ENCODE measurements around the gene IQCK.

IQCK gene

GRCh38 chr16:19808061-19808641, 90.1 kb downstream of the IQCK start:
- DNase-seq, result no peak

DNA sequence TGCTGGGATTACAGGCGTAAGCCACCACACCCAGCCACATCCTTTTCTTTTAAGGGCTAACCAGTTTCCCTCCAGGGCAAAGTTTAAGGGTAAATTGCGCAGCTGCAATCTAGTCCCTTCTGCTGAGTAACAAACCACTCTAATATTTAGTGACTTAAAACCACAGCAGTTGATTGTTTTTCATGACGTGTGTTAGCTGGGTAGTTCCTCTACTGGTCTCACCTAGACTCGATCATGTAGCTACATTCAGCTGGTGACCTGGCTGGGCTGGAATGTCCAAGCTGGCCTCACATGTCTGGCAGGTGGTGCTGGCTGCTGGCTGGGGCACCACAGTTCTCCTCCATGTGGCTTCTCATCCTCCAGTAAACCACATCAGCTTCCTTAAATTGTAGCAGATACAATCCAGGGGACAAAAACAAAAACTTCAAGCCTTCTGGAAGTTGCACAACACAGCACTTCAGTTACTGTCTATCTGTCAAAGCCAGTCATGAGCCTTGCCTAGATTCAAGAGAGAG, 91.1 kb downstream of the IQCK start:
- DNase-seq, result peak; percentile 29

GRCh38 chr16:19809693-19810092, 91.6 kb downstream of the IQCK start:
- DNase-seq, result no peak

DNA sequence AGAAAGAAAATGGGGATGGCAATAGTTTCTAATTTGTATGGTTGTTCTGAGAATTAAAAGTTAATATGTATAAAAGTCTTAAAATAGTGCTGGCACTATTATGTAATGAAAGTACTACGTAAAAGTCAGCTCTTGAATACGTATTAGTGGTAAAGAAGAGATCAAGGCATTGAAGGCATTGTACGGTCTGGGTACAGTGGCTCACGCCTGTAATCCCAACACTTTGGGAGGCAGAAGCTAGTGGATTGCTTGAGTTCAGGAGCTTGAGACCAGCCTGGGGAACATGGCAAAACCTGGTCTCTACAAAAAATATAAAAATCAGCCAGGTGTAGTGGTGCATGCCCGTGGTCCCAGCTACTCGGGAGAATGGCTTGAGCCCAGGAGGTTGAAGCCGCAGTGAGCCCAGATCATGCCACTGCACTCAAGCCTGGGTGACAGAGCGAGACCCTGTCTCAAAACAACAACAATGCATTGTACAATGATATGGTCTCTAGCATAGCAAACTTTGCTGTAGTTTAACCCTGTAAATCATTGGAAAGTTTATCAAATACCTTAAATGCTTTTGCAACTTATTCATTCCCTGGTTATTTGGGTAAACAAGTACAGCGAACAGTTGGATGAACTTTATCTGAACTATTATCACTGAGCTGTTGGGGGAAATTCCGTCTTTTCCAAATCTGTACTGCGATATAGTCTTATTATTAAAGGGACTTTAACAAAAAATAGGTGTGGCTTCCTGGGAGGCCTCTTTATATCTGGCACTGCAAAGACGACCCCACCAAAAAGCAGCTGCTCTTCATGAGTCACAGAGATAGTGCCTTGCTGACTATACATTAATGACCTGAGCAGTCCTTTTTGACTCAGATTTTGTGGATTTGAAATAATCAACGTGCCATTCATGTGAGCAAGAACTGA, 93.0 kb downstream of the IQCK start:
- no peak for DNase-seq

DNA sequence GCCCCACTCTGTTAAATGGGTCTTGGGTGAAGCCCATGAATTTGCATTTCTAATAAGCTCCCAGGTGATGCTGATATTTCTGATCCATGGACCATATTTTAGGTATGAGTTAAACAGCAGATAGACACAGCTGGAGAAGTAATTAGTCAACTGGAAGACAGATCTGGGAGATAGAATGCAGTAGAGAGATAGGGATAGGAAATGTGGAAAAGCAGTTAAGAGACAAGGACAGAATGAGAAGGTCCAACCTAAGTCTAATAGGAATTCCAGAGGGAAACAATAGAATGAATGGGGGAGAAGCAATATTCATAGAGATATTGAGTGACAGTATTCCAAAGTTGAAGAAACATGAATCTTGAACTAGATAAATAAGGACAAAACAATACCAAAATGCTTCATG, 94.9 kb downstream of the IQCK start:
- no peak for DNase-seq

- no peak for DNase-seq
Observed at GRCh38 chr16:19815418-19815817, 97.3 kb downstream of the IQCK start.

DNA sequence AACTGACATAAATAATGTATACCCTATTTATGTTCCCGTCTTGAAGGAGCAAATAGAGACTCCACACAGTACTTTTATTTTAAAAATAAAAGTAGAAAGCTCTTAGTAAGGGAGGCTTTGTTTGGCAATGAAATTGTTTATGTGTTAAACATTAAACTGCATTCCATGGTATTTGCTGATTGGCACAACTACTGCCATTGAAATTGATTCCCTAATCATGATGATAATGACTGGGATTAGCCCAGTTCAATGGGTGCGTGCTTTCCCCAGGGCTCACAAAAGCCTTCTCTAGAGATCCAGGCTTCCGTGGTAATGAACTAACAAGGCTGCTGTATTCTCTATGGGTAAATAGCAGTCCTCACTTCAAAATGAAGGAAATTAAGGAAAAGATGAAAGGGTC, 99.1 kb downstream of the IQCK start:
- DNase-seq, result no peak

DNA sequence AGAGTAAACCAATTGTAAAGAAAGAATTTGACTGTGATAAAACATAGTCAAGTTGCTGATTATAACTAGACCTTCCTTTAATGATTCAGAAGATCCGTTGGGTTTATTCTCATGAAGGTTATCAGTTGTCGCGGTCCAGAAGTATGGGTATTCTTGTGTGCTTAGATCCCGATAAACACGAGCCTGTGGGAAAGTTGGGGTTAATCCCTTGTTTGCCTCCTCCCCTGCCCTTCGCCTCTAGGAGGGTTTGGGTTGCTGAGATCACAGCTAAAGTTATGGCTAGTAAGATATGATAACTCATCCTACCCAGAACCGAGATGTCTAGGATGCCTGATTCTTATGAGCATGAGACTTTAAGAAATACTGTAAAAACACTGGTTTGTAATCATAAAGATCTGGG, 99.8 kb downstream of the IQCK start:
- DNase-seq, result peak; percentile 6

DNA sequence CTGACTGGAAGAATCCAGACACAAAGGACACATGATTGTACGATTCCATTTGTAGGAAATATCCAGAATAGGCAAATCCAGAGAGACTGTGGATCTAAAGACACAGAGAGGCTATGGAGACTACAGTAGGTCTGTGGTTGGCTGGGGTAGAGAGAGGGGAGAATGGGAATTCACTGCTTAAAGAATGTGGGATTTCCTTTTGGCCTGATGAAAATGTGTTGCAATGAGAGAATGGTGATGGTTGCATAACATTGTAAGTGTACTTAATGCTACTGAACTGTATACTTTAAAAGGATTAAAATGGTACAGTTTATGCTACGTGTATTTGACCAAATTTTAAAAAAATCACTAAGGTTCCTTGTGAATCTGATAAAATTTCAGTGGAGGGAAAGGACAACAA, 104.5 kb downstream of the IQCK start:
- no peak for DNase-seq

GRCh38 chr16:19823322-19823721, 105.3 kb downstream of the IQCK start:
- DNase-seq, result no peak

GRCh38 chr16:19824216-19824615, 106.1 kb downstream of the IQCK start:
- no peak for DNase-seq

DNA sequence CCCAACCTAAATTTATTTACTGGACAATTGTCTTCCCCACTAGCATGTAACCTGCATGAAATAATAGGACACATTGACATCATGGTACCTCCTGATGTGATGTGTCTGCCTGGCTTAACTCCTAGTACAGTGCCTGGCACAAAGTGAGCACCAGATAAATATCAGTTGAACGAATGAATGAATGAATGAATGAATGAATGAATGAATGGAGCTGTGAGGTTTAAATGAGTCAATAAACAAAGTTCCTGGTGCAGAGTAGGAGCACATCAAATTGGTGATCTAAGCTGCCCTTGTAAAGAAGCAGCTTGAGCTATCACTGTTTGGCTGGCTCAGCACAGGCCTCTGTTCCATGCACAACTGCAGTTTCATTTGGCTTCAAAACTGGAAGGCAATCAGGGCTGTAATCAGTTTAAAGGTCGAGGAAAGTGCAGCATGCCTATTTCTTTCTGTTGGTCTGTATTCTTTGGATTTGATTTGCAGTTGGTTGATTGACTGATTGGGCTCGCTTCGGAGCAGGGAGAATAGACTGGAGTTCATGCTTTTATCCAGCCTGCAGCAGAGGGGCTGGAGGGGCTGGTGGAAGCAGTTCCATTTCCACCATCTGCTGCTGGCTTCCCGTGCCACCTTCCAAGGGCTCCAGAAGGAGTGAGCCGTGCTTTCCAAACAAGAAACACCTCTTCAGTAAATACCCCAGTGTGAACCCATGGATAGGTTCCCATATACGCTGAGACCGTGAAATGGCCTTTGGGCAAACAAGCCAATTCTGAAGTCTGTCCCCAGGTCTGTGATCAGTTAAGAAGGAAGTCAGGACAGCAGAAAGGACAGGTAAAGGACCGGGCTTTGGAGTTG, 112.0 kb downstream of the IQCK start:
- DNase-seq, result no peak

DNA sequence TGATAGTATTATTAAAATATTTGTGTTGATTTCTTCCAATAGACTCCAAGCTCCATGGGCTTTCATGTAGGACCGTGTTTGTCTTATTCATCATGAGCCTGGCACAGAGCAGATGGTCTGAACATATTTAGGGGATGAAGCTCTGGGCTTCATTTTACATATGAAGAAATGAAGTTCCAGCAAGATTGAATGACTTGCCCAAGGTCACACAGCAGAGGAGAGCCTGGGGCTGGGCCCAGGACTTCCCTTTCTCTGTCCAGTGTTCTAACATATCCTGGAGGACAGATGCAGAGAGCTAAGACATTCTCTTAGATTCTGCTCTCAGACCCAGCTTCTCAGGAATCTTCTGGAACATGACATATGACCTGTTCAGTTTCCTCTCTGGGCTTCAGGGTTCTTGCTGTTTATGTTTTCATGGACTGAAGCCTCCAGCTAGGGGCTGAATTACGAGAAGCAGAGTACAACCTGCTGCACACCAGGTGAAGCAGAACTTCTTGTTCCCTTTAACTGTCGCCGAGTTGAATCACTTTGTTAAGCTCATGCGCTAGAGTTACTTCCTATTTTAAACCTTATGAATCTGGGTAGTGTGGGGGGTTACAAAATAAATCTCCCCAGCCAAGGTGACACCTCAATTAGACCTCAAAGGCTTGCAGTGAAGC, 113.0 kb downstream of the IQCK start:
- no peak for DNase-seq

DNA sequence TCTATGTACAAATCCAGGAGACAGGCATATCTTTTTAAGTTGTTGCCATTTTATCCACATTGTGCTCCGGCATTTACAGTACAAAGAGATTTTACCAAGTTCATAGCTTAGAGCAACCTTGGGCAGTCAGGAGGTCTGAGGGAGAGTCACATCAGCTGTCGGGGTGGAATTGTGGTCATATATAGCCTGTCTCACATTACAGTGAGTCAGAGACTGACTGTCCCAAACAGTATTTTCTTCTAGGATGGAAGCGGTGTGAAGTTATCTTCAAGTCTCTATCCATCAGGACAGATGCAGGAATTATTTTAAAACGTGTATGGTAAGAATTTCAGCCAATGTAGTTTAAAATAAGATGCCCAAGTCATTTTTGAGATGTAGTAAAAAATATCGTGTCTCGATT, 113.6 kb downstream of the IQCK start:
- no peak for DNase-seq

GRCh38 chr16:19833176-19833575, 115.1 kb downstream of the IQCK start:
- DNase-seq, result no peak

- DNase-seq, result no peak
Observed at GRCh38 chr16:19833581-19833980, 115.5 kb downstream of the IQCK start.

- no peak for DNase-seq
Observed at GRCh38 chr16:19835196-19835595, 117.1 kb downstream of the IQCK start.

GRCh38 chr16:19835968-19836421, 117.9 kb downstream of the IQCK start:
- DNase-seq, result no peak

DNA sequence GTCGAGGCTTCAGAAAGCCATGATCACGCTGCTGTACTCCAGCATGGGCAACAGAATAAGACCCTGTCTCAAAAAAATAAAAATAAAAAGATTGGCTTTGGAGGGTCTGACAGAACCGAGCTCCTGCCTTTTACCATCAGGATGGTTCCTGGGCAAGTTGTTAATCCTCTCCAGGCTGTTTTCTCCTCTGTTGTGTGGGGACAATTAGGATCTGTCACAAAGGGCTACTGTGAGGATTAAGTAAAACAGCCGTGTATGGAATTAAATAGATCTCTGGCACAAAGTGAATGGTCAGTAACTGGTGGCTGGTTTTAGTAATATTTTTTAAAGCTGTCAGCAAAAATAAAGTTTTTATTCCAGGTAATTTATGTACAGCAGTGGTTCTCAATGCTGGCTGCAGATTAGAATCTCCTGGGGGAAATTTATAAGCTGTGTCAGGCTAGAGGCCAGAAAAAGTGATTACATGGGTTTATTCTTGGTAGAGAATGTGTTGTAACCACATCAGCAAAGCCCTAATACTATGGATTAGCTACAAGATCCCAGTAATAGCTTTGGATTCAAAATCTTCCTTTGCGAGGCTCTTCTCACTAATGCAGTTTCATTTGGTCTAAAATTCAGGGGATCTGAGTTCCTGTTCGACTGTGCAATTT, 119.4 kb downstream of the IQCK start:
- DNase-seq, result no peak

GRCh38 chr16:19837984-19838707, 120.1 kb downstream of the IQCK start:
- DNase-seq, result no peak

DNA sequence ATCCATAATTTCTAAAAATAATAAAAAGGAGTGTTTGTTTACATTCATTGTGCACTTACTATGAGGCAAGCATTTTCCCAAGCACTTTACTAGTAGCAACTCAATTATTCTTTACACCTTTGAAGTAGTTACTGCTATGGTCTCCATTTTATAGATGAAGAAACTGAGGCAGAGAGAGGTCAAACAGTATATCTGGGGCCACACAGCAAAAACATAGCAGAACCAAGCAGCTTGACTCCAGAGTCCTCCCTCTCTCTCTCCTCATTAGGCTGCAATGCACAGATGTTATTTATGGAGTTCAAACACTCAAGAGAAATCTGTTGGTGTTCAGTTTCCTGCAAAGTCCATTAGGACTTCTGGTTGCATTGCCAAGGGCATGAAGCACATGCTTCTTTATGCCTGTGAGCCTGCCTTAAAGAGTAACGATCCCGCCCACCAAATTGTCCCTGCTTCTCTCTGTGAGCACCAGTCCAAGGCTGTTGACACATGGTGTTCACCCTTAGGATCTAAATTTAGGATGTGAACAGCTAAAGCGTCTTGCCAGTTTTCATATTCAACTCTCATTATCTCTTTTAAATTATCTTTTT, 122.5 kb downstream of the IQCK start:
- no peak for DNase-seq

All from OCI-M1 (cell line).